CD14-positive monocyte (primary cell): Measurements from ENCODE around the gene NECTIN1. TPM values are rescaled to one million over a fixed set of nuclear protein-coding genes. Genes with fewer than 3 reads are reported as not detected.

Experiments
- DNase-seq, 3 donors: peaks; one replicate each; pipeline ENCODE4 v3.0.0-alpha.2; 2011 to 2022
- H2AFZ ChIP-seq: 2 replicates; pipeline ENCODE4 v1.6.0; 2012; ENCODE audit warnings: mild to moderate bottlenecking, low read depth, low read length, inconsistent platforms; ENCODE audit not compliant: insufficient read depth, poor library complexity, severe bottlenecking
- H3K27ac ChIP-seq, 2 donors: 1 replicate in 1 of 2; 2 replicates in 1 of 2; pipeline ENCODE4 v1.5.1; 2012 to 2013; ENCODE audit warnings: low read length in 2 of 2, control low read depth in 1 of 2, inconsistent platforms in 1 of 2, low read depth in 1 of 2, mild to moderate bottlenecking in 1 of 2
- H3K27me3 ChIP-seq, 2 donors: one replicate each; pipeline versions ENCODE4 v1.6.0 to v1.6.1; 2011 to 2013; ENCODE audit warnings: low read length in 2 of 2; ENCODE audit not compliant: control insufficient read depth in 2 of 2, insufficient read depth in 2 of 2
- H3K36me3 ChIP-seq, 2 donors: replicated peaks in 1 of 2; 1 replicate in 1 of 2; 2 replicates in 1 of 2; pipeline versions ENCODE4 v1.5.1 to v1.6.1; 2012 to 2013; ENCODE audit warnings: low read length in 2 of 2, control low read depth in 1 of 2, inconsistent platforms in 1 of 2, mild to moderate bottlenecking in 1 of 2; ENCODE audit not compliant: insufficient read depth in 2 of 2, control insufficient read depth in 1 of 2
- H3K4me1 ChIP-seq, 2 donors: 1 replicate in 1 of 2; 2 replicates in 1 of 2; pipeline versions ENCODE4 v1.5.1 to v1.6.1; 2012 to 2013; ENCODE audit warnings: low read length in 2 of 2, control low read depth in 1 of 2, inconsistent platforms in 1 of 2, mild to moderate bottlenecking in 1 of 2, moderate library complexity in 1 of 2; ENCODE audit not compliant: insufficient read depth in 2 of 2, control insufficient read depth in 1 of 2
- H3K4me2 ChIP-seq: replicated peaks from 2 replicates; pipeline ENCODE3; 2012; ENCODE audit warnings: low read length, moderate library complexity, mild to moderate bottlenecking; ENCODE audit not compliant: poor library complexity, severe bottlenecking; ENCODE audit errors: extremely low read depth
- H3K4me3 ChIP-seq, 3 experiments: fragments of 200-600 bp in 1 of 3; sonication (generic) in 1 of 3; replicated peaks in 1 of 3; 1 replicate in 2 of 3; 2 replicates in 1 of 3; pipeline ENCODE4 v1.5.1; 2011 to 2013; ENCODE audit warnings: low read length in 3 of 3, mild to moderate bottlenecking in 3 of 3, control low read depth in 2 of 3, low read depth in 2 of 3, inconsistent platforms in 1 of 3, moderate library complexity in 1 of 3
- H3K79me2 ChIP-seq: 2 replicates; pipeline ENCODE4 v1.6.0; 2012; ENCODE audit warnings: mild to moderate bottlenecking, control low read depth, inconsistent platforms, low read length, moderate library complexity; ENCODE audit not compliant: insufficient read depth
- H3K9ac ChIP-seq: 2 replicates; pipeline ENCODE4 v1.6.0; 2017; ENCODE audit warnings: low read length, mild to moderate bottlenecking; ENCODE audit not compliant: insufficient read depth, poor library complexity, severe bottlenecking
- H3K9me3 ChIP-seq, 2 donors: replicated peaks in 1 of 2; 1 replicate in 1 of 2; 2 replicates in 1 of 2; pipeline versions ENCODE4 v1.5.1 to v1.6.1; 2012 to 2013; ENCODE audit warnings: low read length in 2 of 2, control low read depth in 1 of 2; ENCODE audit not compliant: control insufficient read depth in 1 of 2, insufficient read depth in 1 of 2
- H4K20me1 ChIP-seq: 2 replicates; pipeline ENCODE4 v1.6.0; 2012; ENCODE audit warnings: mild to moderate bottlenecking, low read length, control low read depth, moderate library complexity; ENCODE audit not compliant: insufficient read depth
- H3K27ac Mint-ChIP-seq, 7 donors: one replicate each; pipeline ENCODE4 v1.8.0; 2020; ENCODE audit warnings: mild to moderate bottlenecking in 7 of 7, mixed read lengths in 7 of 7, moderate library complexity in 6 of 7, inconsistent platforms in 2 of 7
- H3K27me3 Mint-ChIP-seq, 3 donors: one replicate each; pipeline ENCODE4 v1.8.0; 2021 to 2022; ENCODE audit warnings: low read depth in 3 of 3, mild to moderate bottlenecking in 3 of 3, mixed read lengths in 3 of 3, moderate library complexity in 3 of 3, inconsistent platforms in 1 of 3
- H3K36me3 Mint-ChIP-seq, 2 donors: one replicate each; pipeline ENCODE4 v1.8.0; 2020; ENCODE audit warnings: mixed read lengths in 2 of 2, inconsistent platforms in 1 of 2, mild to moderate bottlenecking in 1 of 2
- H3K4me1 Mint-ChIP-seq: one replicate; pipeline ENCODE4 v1.8.0; 2020; ENCODE audit warnings: mild to moderate bottlenecking, mixed read lengths
- H3K4me3 Mint-ChIP-seq, 2 donors: one replicate each; pipeline ENCODE4 v1.8.0; 2020; ENCODE audit warnings: mild to moderate bottlenecking in 2 of 2, mixed read lengths in 2 of 2, moderate library complexity in 1 of 2
- H3K9me3 Mint-ChIP-seq, 7 donors: one replicate each; pipeline ENCODE4 v1.8.0; 2020 to 2022; ENCODE audit warnings: mixed read lengths in 7 of 7, mild to moderate bottlenecking in 6 of 7, moderate library complexity in 6 of 7, inconsistent platforms in 2 of 7
- WGBS: methylation state at CpG from one replicate; pipeline ENCODE4 v1.1.5; 2013; ENCODE audit warnings: missing lambda C conversion rate; ENCODE audit not compliant: insufficient coverage; 5-methylcytosine and 5-hydroxymethylcytosine counted together
- intact Hi-C, 2 donors: fragments of 100-400 bp; cut with micrococcal nuclease; formaldehyde crosslinking; loops; one replicate each; pipeline versions ENCODE4 v1.15.0 to v1.15.1; 2023
- polyA plus RNA-seq, 3 donors: library from polyadenylated mRNA; depleted of rRNA in 1 of 3; unstranded in 2 of 3; stranded (reverse) in 1 of 3; fragments of 300-500 nt in 2 of 3; fragments of >200 nt in 1 of 3; fragmentation: Illumina TruSeq in 2 of 3; gene quantifications; 1 replicate in 2 of 3; 2 replicates in 1 of 3; pipeline ENCODE4 v1.2.3, GENCODE V29; 2012 to 2021
- TF ChIP-seq, protein P1 (sequence below): fragments of 200-600 bp; IDR thresholded peaks from one replicate; pipeline ENCODE4 v1.8.0; 2022; ENCODE audit warnings: antibody characterized with exemption, mild to moderate bottlenecking

The NECTIN1 gene
- polyA plus RNA-seq, 3 donors: 0.53 to 8.3 (median 0.85) TPM

- no peak overlapping the region for H3K9ac ChIP-seq
- H3K79me2 ChIP-seq: no peaks in the 10 kb centered on the region
- peaks cover 2 to 3% (median 2%) of the 10 kb centered on the region in 3 donors for H3K27me3 Mint-ChIP-seq
- no peak overlapping the region for H3K4me3 ChIP-seq
- intact Hi-C loops: loop anchor here (5.0 to 10.0 kb wide), 3 partner anchors 82 to 135 kb away; no protein-coding TSS in a partner anchor
- 83% methylated on average over 1 of the region's 3 CpGs for WGBS
- H3K9me3 Mint-ChIP-seq: peaks cover 0 to 3% (median 0%) of the 10 kb centered on the region in 7 donors
- peaks cover 0 to 7% of the 10 kb centered on the region in 2 donors for H3K36me3 Mint-ChIP-seq
- peaks cover 49% of the 10 kb centered on the region for H3K4me1 Mint-ChIP-seq
- peak overlapping the region in 4 of 7 donors; percentile 1 to 69 (median 7) for H3K27ac Mint-ChIP-seq
- no peak overlapping the region for H2AFZ ChIP-seq
- H3K4me3 Mint-ChIP-seq: no peak overlapping the region
- no peak overlapping the region for H3K4me2 ChIP-seq
- peaks cover 47 to 48% of the 10 kb centered on the region in 2 donors for H3K4me1 ChIP-seq
- H4K20me1 ChIP-seq: no peaks in the 10 kb centered on the region
- H3K36me3 ChIP-seq: no peaks in the 10 kb centered on the region
- H3K9me3 ChIP-seq: no peaks in the 10 kb centered on the region
- H3K27me3 ChIP-seq: no peaks in the 10 kb centered on the region
- DNase-seq: no peak
- TF ChIP-seq, protein P1, sequence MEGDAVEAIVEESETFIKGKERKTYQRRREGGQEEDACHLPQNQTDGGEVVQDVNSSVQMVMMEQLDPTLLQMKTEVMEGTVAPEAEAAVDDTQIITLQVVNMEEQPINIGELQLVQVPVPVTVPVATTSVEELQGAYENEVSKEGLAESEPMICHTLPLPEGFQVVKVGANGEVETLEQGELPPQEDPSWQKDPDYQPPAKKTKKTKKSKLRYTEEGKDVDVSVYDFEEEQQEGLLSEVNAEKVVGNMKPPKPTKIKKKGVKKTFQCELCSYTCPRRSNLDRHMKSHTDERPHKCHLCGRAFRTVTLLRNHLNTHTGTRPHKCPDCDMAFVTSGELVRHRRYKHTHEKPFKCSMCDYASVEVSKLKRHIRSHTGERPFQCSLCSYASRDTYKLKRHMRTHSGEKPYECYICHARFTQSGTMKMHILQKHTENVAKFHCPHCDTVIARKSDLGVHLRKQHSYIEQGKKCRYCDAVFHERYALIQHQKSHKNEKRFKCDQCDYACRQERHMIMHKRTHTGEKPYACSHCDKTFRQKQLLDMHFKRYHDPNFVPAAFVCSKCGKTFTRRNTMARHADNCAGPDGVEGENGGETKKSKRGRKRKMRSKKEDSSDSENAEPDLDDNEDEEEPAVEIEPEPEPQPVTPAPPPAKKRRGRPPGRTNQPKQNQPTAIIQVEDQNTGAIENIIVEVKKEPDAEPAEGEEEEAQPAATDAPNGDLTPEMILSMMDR: no peak
- H3K27ac ChIP-seq: no peak overlapping the region
Observed at GRCh38 chr11:119619665-119620064, 109.3 kb downstream of the NECTIN1 start.

DNA sequence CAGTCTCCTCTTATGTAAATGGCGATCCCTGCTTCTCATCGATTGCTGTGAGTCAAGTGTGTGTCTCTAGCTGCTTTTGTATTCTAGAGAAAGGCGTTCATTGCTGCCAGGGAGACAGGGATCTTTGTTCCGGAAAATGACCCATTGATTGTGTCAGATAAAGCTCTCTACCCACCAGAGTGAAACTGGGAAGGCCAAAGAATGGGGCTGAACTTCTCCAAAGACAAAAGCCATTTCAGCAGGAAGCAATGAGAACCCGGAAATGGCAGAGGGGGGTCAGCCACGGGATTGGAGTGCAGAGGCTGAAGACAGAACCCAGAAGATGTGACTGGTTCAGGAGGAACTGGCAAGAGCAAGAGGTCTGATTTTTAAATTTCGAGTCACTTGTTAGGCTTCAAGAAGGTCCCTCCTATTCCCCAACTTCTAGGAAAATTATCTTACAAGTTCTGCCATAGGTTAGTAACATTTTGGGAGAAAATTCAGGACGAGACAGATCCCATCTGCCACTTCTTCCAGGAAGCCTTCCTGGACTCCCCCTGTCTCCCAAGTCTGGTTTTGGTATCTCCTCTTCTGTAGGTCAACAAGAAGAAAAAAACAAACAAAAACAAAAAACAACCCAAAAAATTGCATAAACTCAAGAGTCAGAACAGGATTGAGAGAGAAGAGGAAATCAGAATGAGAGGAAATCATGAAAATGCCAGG is 110.6 kb downstream of the NECTIN1 start:
- Mint-ChIP-seq H3K27me3 (peaks cover under 1 to 6% (median 2%) of the 10 kb centered on the region in 3 donors), H3K4me1 (peaks cover 51% of the 10 kb centered on the region), H3K27ac (peak overlapping the region; percentile 84 to 94 (median 92)), H3K36me3 (peaks cover 0 to 8% of the 10 kb centered on the region in 2 donors), H3K9me3 (peaks cover 0 to 3% (median 0%) of the 10 kb centered on the region in 7 donors), H3K4me3 (peak overlapping the region in 1 of 2 donors; percentile 68)
- Histone ChIP-seq H3K79me2 (no peaks in the 10 kb centered on the region), H3K27ac (peak overlapping the region; percentile 57 to 81), H2AFZ (peak overlapping the region; percentile 54), H3K9ac (peak overlapping the region; percentile 38), H3K4me1 (peaks cover 49% of the 10 kb centered on the region in 2 donors), H3K9me3 (no peaks in the 10 kb centered on the region), H3K4me3 (peak overlapping the region in 1 of 3 experiments; percentile 51), H3K36me3 (no peaks in the 10 kb centered on the region), H3K4me2 (peak overlapping the region; percentile 55), H3K27me3 (no peaks in the 10 kb centered on the region), H4K20me1 (no peaks in the 10 kb centered on the region)
- peak; percentile 82 to 90 (median 88) for DNase-seq
- TF ChIP-seq, protein P1: no peak
- intact Hi-C loops: loop anchor here (5.0 kb wide), 2 partner anchors 81 to 126 kb away; no protein-coding TSS in a partner anchor
- WGBS: 18% methylated on average over 2 of the region's 8 CpGs
